Measurements from ENCODE around the gene USP25.

The USP25 gene

GRCh38 chr21:15823486-15824150 lies 93.8 kb downstream of the USP25 start:
- no peak for FAIRE-seq

GRCh38 chr21:15825700-15826099 lies 95.9 kb downstream of the USP25 start:
- FAIRE-seq: no peak

GRCh38 chr21:15826147-15826780 lies 96.5 kb downstream of the USP25 start:
- peak; percentile 96 for FAIRE-seq

- no peak for FAIRE-seq
Measured at GRCh38 chr21:15826908-15827601, 97.3 kb downstream of the USP25 start.

- FAIRE-seq: no peak
Measured at GRCh38 chr21:15831497-15831896, 101.7 kb downstream of the USP25 start.

- no peak for FAIRE-seq
Measured at GRCh38 chr21:15837645-15838044, 107.9 kb downstream of the USP25 start.

GRCh38 chr21:15839026-15839425 lies 109.2 kb downstream of the USP25 start:
- no peak for FAIRE-seq

- no peak for FAIRE-seq
Measured at GRCh38 chr21:15839601-15840000, 109.8 kb downstream of the USP25 start.

- no peak for FAIRE-seq
Measured at GRCh38 chr21:15840406-15840805, 110.6 kb downstream of the USP25 start.

- no peak for FAIRE-seq
Measured at GRCh38 chr21:15841856-15842564, 112.2 kb downstream of the USP25 start.

- no peak for FAIRE-seq
Measured at GRCh38 chr21:15842565-15842880, 112.7 kb downstream of the USP25 start.

- no peak for FAIRE-seq
Measured at GRCh38 chr21:15843766-15844165, 114.0 kb downstream of the USP25 start.

GRCh38 chr21:15848634-15849560 lies 119.1 kb downstream of the USP25 start:
- FAIRE-seq: no peak

GRCh38 chr21:15849927-15850326 lies 120.1 kb downstream of the USP25 start:
- FAIRE-seq: peak; percentile 60

- no peak for FAIRE-seq
Measured at GRCh38 chr21:15850645-15851044, 120.9 kb downstream of the USP25 start.

GRCh38 chr21:15852146-15852545 lies 122.4 kb downstream of the USP25 start:
- no peak for FAIRE-seq

- FAIRE-seq: no peak
Measured at GRCh38 chr21:15853126-15853525, 123.3 kb downstream of the USP25 start.

- FAIRE-seq: no peak
Measured at GRCh38 chr21:15856813-15857212, 127.0 kb downstream of the USP25 start.

GRCh38 chr21:15857740-15858139 lies 128.0 kb downstream of the USP25 start:
- FAIRE-seq: no peak

GRCh38 chr21:15860541-15860940 lies 130.8 kb downstream of the USP25 start:
- FAIRE-seq: no peak

GRCh38 chr21:15868940-15869339 lies 139.2 kb downstream of the USP25 start:
- FAIRE-seq: no peak

GRCh38 chr21:15870819-15871218 lies 141.0 kb downstream of the USP25 start:
- FAIRE-seq: no peak

- FAIRE-seq: no peak
Measured at GRCh38 chr21:15872236-15872635, 142.5 kb downstream of the USP25 start.
